Ishikawa (cell line): ENCODE results near the gene EEFSEC.

Experiments
- CEBPB ChIP-seq: IDR thresholded peaks from 2 replicates; pipeline ENCODE4 v1.6.1; 2012
- CREB1 ChIP-seq: IDR thresholded peaks from 2 replicates; pipeline ENCODE4 v1.6.1; 2012; ENCODE audit warnings: low read depth
- EGR1 ChIP-seq: IDR thresholded peaks from 2 replicates; pipeline ENCODE4 v1.6.1; 2012
- EP300 ChIP-seq: IDR thresholded peaks from 2 replicates; pipeline ENCODE4 v1.6.1; 2012; ENCODE audit warnings: borderline replicate concordance
- FOXM1 ChIP-seq: IDR thresholded peaks from 2 replicates; pipeline ENCODE4 v1.6.1; 2012; ENCODE audit warnings: low read depth, borderline replicate concordance
- NFIC ChIP-seq: IDR thresholded peaks from 2 replicates; pipeline ENCODE4 v1.6.1; 2012
- RAD21 ChIP-seq: IDR thresholded peaks from 2 replicates; pipeline ENCODE4 v1.6.1; 2012; ENCODE audit warnings: low read depth
- TAF1 ChIP-seq: IDR thresholded peaks from 2 replicates; pipeline ENCODE4 v1.6.1; 2012; ENCODE audit warnings: low read depth, mild to moderate bottlenecking
- TCF12 ChIP-seq: IDR thresholded peaks from 2 replicates; pipeline ENCODE4 v1.6.1; 2012; ENCODE audit warnings: low read depth
- TEAD4 ChIP-seq: IDR thresholded peaks from 2 replicates; pipeline ENCODE4 v1.6.1; 2012
- USF1 ChIP-seq: IDR thresholded peaks from 2 replicates; pipeline ENCODE4 v1.6.1; 2012
- YY1 ChIP-seq: IDR thresholded peaks from 2 replicates; pipeline ENCODE4 v1.6.1; 2012; ENCODE audit warnings: low read depth
- TF ChIP-seq, protein P1 (sequence below): IDR thresholded peaks from 2 replicates; pipeline ENCODE4 v1.6.1; 2012
- TF ChIP-seq, protein P2 (sequence below): IDR thresholded peaks from 2 replicates; pipeline ENCODE4 v1.6.1; 2012; ENCODE audit warnings: low read depth, mild to moderate bottlenecking

GRCh38 chr3:128455786-128456748 lies 302.8 kb downstream of the EEFSEC start:
- TF ChIP-seq, protein P1, sequence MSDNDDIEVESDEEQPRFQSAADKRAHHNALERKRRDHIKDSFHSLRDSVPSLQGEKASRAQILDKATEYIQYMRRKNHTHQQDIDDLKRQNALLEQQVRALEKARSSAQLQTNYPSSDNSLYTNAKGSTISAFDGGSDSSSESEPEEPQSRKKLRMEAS: no peak
- TF ChIP-seq CREB1: no peak
- no peak for TF ChIP-seq EP300
- no peak for TF ChIP-seq TAF1
- TF ChIP-seq RAD21: no peak
- TF ChIP-seq USF1: no peak
- TF ChIP-seq, protein P2, sequence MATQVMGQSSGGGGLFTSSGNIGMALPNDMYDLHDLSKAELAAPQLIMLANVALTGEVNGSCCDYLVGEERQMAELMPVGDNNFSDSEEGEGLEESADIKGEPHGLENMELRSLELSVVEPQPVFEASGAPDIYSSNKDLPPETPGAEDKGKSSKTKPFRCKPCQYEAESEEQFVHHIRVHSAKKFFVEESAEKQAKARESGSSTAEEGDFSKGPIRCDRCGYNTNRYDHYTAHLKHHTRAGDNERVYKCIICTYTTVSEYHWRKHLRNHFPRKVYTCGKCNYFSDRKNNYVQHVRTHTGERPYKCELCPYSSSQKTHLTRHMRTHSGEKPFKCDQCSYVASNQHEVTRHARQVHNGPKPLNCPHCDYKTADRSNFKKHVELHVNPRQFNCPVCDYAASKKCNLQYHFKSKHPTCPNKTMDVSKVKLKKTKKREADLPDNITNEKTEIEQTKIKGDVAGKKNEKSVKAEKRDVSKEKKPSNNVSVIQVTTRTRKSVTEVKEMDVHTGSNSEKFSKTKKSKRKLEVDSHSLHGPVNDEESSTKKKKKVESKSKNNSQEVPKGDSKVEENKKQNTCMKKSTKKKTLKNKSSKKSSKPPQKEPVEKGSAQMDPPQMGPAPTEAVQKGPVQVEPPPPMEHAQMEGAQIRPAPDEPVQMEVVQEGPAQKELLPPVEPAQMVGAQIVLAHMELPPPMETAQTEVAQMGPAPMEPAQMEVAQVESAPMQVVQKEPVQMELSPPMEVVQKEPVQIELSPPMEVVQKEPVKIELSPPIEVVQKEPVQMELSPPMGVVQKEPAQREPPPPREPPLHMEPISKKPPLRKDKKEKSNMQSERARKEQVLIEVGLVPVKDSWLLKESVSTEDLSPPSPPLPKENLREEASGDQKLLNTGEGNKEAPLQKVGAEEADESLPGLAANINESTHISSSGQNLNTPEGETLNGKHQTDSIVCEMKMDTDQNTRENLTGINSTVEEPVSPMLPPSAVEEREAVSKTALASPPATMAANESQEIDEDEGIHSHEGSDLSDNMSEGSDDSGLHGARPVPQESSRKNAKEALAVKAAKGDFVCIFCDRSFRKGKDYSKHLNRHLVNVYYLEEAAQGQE: no peak
- TF ChIP-seq NFIC: no peak
- no peak for TF ChIP-seq FOXM1
- TF ChIP-seq YY1: no peak
- TF ChIP-seq EGR1: no peak
- TF ChIP-seq TEAD4: no peak
- no peak for TF ChIP-seq CEBPB
- TF ChIP-seq TCF12: no peak
